ENCODE data around the gene SAA1. TPM values are rescaled to one million over a fixed set of nuclear protein-coding genes. Genes with fewer than 3 reads are reported as not detected.

SAA1 gene
- total and polyA plus RNA-seq, 11 donors: 1.4 to 8.6 (median 4.4) TPM; not detected in 5

DNA sequence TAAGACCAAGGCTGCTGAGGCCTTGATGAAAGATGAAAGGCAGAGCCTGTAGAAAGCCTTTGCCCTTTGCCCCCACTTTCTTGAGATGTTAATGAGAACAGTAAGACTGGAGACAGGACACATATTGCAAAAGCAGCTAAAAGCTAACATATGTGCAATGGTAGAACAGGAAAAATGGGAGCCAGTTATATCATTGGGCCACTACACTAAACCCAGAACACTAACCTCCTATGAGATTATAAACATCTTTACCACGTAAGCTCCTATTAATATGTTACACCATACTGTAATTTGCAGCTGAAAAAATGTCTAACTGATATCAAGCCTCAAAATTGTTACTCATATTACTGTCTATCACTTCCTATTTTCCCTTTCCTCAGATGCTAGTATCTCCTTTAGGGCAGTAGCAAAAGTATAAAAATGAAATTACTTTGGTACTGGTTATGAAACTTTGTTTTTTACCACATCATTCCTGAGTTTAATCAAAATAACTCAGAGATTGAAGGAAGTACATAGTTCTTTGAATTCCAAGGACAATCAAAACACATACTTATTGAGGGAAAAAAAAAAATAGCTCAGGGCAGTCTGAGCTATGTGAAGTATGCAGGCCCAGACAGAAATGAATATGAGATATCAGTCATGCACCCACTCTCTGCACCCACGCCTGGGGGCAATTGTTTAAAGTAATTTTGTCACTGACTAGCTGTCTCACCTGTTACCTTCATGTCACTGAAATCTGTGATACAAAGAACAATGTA, 46.8 kb downstream of the SAA1 start:
- intact Hi-C loops (cut with DNase I): loop anchor here in 1 of 10 donors (10.0 kb wide), 1 partner anchor 322 kb away; the partner anchor contains the start of gene SPTY2D1
- Histone ChIP-seq H3K4me3 (no peak overlapping the region), H3K9me3 (no peaks in the 10 kb centered on the region), H3K27me3 (no peaks in the 10 kb centered on the region), H3K36me3 (peaks cover 0 to 44% (median 37%) of the 10 kb centered on the region in 9 donors), H3K4me1 (peaks cover 0 to 28% (median 0%) of the 10 kb centered on the region in 12 donors), H3K27ac (peak overlapping the region in 4 of 12 donors; percentile 18 to 75 (median 31))
- no peak for ATAC-seq
- WGBS, 4 donors: 56 to 64% (median 60%) methylated on average over 2 of the region's 2 CpGs
- DNase-seq: no peak
- TF ChIP-seq POLR2A (IDR thresholded peaks at IDR 0.05): no peak
- TF ChIP-seq, protein P1, sequence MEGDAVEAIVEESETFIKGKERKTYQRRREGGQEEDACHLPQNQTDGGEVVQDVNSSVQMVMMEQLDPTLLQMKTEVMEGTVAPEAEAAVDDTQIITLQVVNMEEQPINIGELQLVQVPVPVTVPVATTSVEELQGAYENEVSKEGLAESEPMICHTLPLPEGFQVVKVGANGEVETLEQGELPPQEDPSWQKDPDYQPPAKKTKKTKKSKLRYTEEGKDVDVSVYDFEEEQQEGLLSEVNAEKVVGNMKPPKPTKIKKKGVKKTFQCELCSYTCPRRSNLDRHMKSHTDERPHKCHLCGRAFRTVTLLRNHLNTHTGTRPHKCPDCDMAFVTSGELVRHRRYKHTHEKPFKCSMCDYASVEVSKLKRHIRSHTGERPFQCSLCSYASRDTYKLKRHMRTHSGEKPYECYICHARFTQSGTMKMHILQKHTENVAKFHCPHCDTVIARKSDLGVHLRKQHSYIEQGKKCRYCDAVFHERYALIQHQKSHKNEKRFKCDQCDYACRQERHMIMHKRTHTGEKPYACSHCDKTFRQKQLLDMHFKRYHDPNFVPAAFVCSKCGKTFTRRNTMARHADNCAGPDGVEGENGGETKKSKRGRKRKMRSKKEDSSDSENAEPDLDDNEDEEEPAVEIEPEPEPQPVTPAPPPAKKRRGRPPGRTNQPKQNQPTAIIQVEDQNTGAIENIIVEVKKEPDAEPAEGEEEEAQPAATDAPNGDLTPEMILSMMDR (IDR thresholded peaks at IDR 0.05): no peak

DNA sequence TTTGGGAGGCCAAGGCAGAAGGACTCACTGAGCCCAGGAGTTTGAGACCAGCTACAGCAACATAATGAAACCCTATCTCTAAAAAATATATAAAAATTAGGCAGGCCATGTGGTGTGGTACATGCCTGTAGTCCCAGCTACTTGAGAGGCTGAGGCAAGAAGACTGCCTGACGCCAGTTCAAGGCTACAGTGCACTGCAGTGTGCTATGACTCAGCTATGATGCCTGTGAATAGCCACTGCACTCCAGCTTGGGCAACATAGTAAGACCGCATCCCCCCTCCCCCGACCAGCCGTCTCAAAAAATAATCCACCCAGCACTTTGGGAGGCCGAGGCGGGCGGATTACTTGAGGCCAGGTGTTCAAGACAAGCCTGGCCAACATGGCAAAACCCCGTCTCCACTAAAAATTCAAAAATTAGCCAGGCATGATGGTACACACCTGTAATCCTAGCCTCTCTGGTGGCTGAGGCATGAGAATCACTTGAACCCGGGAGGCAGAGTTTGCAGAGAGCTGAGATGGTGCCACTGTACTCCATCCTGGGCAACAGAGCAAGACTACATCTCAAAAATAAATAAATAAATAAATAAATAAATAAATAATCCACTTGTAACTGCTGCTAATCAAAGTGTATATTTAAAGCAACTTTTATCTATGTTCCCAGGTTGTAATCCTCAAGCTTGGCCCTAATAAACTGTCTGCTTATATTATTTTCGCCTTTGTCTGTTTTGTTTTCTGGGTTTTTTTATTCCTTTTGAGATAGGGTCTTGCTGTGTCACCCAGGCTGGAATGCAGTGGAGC, 48.1 kb downstream of the SAA1 start:
- ATAC-seq (peak in 2 of 4 donors; percentile 31 to 46), DNase-seq (no peak)
- H3K36me3 ChIP-seq: peaks cover 0 to 31% (median 24%) of the 10 kb centered on the region in 9 donors
- TF ChIP-seq, protein P1 (IDR thresholded peaks at IDR 0.05): no peak
- no peak for TF ChIP-seq POLR2A (IDR thresholded peaks at IDR 0.05)
- no peak overlapping the region for H3K4me3 ChIP-seq
- peak overlapping the region in 1 of 12 donors; percentile 37 for H3K27ac ChIP-seq
- WGBS, 4 donors: 71 to 89% (median 80%) methylated on average over 8 to 10 of the region's 10 CpGs
- peaks cover 0 to 33% (median 0%) of the 10 kb centered on the region in 12 donors for H3K4me1 ChIP-seq
- intact Hi-C loops (cut with DNase I): loop anchor here in 1 of 10 donors (10.0 kb wide), 1 partner anchor 321 kb away; the partner anchor contains the start of gene SPTY2D1
- H3K27me3 ChIP-seq: no peaks in the 10 kb centered on the region
- no peaks in the 10 kb centered on the region for H3K9me3 ChIP-seq

DNA sequence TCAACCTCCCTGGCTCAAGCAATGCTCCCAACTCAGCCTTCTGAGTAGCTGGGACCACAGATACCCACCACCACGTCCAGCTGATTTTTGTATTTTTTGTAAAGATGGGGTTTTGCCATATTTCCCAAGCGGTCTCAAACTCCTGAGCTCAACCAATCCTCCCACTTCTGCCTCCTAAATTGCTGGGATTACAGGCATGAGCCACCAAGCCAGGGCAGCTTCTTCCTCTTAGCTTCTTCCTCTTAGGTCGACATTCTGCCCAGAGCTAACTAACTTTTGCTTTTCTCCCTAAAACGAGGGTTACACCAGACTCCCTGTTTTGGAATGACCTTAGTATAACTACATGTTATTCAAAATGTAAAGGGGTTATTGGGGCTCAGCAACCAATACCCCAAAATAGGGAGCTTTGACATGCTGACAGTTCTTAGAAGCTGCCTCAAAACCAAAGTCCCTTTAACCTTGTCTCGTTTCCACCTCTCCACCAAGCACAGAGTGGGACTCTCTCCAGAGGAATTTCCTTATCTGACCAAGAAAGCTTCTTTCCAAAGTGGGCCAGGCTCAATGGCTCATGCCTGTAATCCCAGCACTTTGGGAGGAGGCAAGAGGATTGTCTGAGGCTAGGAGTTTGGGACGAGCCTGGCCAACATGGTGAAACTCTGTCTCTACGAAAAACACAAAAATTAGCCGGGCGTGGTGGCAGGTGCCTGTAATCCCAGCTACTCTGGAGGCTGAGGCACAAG, 48.9 kb downstream of the SAA1 start:
- Histone ChIP-seq H3K36me3 (peaks cover 0 to 23% (median 17%) of the 10 kb centered on the region in 9 donors), H3K4me1 (peaks cover 0 to 41% (median 0%) of the 10 kb centered on the region in 12 donors), H3K27ac (peak overlapping the region in 1 of 12 donors; percentile 37), H3K9me3 (no peaks in the 10 kb centered on the region), H3K4me3 (no peak overlapping the region), H3K27me3 (no peaks in the 10 kb centered on the region)
- intact Hi-C loops (cut with DNase I): loop anchor here in 1 of 10 donors (10.0 kb wide), 1 partner anchor 320 kb away; the partner anchor contains the start of gene SPTY2D1
- peak in 1 of 4 donors; percentile 20 for ATAC-seq
- TF ChIP-seq POLR2A (IDR thresholded peaks at IDR 0.05): no peak
- TF ChIP-seq, protein P1 (IDR thresholded peaks at IDR 0.05): no peak
- no peak for DNase-seq
- WGBS, 4 donors: 78 to 86% (median 82%) methylated on average over 9 of the region's 9 CpGs
